ENCODE results near the gene ZNF81.
"Not testable (repeated sequence)": the region's sequence is repeated elsewhere in the genome, so short reads cannot be mapped to it uniquely, and the experiment has no call there.

ZNF81 gene

GRCh38 chrX:47936224-47936939 is 99.7 kb downstream of the ZNF81 start:
- DNase-seq (ENCODE audit: low spot score): no peak

GRCh38 chrX:47936940-47937317 is 100.2 kb downstream of the ZNF81 start:
- no peak for DNase-seq (ENCODE audit: low spot score)

GRCh38 chrX:47940448-47940847 is 103.7 kb downstream of the ZNF81 start:
- no peak for DNase-seq (ENCODE audit: low spot score)

GRCh38 chrX:47941423-47941822 is 104.7 kb downstream of the ZNF81 start:
- no peak for DNase-seq (ENCODE audit: low spot score)

- not testable (repeated sequence) for DNase-seq (ENCODE audit: low spot score)
Measured at GRCh38 chrX:47955295-47955694, 118.6 kb downstream of the ZNF81 start.

GRCh38 chrX:47956016-47956415 is 119.3 kb downstream of the ZNF81 start:
- DNase-seq (ENCODE audit: low spot score): no peak

GRCh38 chrX:47958206-47958605 is 121.5 kb downstream of the ZNF81 start:
- DNase-seq (ENCODE audit: low spot score): not testable (repeated sequence)

GRCh38 chrX:47958761-47959342 is 122.2 kb downstream of the ZNF81 start:
- DNase-seq (ENCODE audit: low spot score): no peak

GRCh38 chrX:47960406-47960805 is 123.7 kb downstream of the ZNF81 start:
- no peak for DNase-seq (ENCODE audit: low spot score)

GRCh38 chrX:47961830-47962229 is 125.1 kb downstream of the ZNF81 start:
- not testable (repeated sequence) for DNase-seq (ENCODE audit: low spot score)

GRCh38 chrX:47965526-47965925 is 128.8 kb downstream of the ZNF81 start:
- not testable (repeated sequence) for DNase-seq (ENCODE audit: low spot score)

Measured in kidney capillary endothelial cell (primary cell).